Small intestine (tissue), 7 donors: ENCODE results near the gene HMGXB3. TPM values are rescaled to one million over a fixed set of nuclear protein-coding genes. Genes with fewer than 3 reads are reported as not detected.

ENCODE experiments used
- DNase-seq, 2 donors: peaks; one replicate each; pipeline versions ENCODE4 v3.0.0 to v3.0.0-alpha.2; 2013
- FAIRE-seq: peaks from 2 replicates; lab custom pipeline; 2012; peaks lifted over from hg19 to GRCh38; lab: Jason Lieb, UNC
- H3K27ac ChIP-seq, 3 donors: one replicate each; pipeline ENCODE4 v1.5.1; 2013; ENCODE audit warnings: low read length in 2 of 3, mild to moderate bottlenecking in 2 of 3, control low read depth in 1 of 3, inconsistent platforms in 1 of 3, low read depth in 1 of 3, moderate library complexity in 1 of 3
- H3K27me3 ChIP-seq, 3 donors: one replicate each; pipeline ENCODE4 v1.6.1; 2013; ENCODE audit warnings: low read length in 3 of 3, inconsistent platforms in 1 of 3; ENCODE audit not compliant: control insufficient read depth in 3 of 3, insufficient read depth in 3 of 3
- H3K36me3 ChIP-seq, 3 donors: one replicate each; pipeline ENCODE4 v1.6.1; 2013; ENCODE audit warnings: low read length in 3 of 3, inconsistent platforms in 1 of 3, low read depth in 1 of 3, mild to moderate bottlenecking in 1 of 3, moderate library complexity in 1 of 3; ENCODE audit not compliant: control insufficient read depth in 3 of 3, insufficient read depth in 2 of 3
- H3K4me1 ChIP-seq, 3 donors: one replicate each; pipeline ENCODE4 v1.6.1; 2013; ENCODE audit warnings: low read length in 2 of 3, inconsistent platforms in 1 of 3, low read depth in 1 of 3, mild to moderate bottlenecking in 1 of 3, moderate library complexity in 1 of 3; ENCODE audit not compliant: control insufficient read depth in 3 of 3, insufficient read depth in 2 of 3
- H3K4me3 ChIP-seq, 3 donors: one replicate each; pipeline ENCODE4 v1.5.1; 2013; ENCODE audit warnings: low read length in 3 of 3, control low read depth in 1 of 3, inconsistent platforms in 1 of 3, low read depth in 1 of 3, mild to moderate bottlenecking in 1 of 3, moderate library complexity in 1 of 3
- H3K9me3 ChIP-seq, 2 donors: one replicate each; pipeline ENCODE4 v1.6.1; 2013; ENCODE audit warnings: low read depth in 1 of 2, low read length in 1 of 2; ENCODE audit not compliant: control insufficient read depth in 2 of 2, insufficient read depth in 1 of 2
- WGBS, 3 donors: extraction: QIAGEN DNeasy Blood & Tissue Kit; methylation state at CpG; one replicate each; pipeline ENCODE4 v1.1.7; 2013; 5-methylcytosine and 5-hydroxymethylcytosine counted together
- polyA plus RNA-seq, 4 donors: library from polyadenylated mRNA; stranded (reverse) in 3 of 4; unstranded in 1 of 4; fragments of 200-250 nt in 3 of 4; fragments of 120-200 nt in 1 of 4; gene quantifications; one replicate each; pipeline versions ENCODE4 v1.2.1 to v1.2.3, GENCODE V29; 2013
- donor health status: healthy with polysubstance abuse.
- donor health status: control.
- donor health status: control.
- donor health status: Bipolar disorder and iron deficiency.
- donor health status: healthy.

Gene HMGXB3
- polyA plus RNA-seq, 4 donors, result 8.1 to 35.1 (median 13.4) TPM

DNA sequence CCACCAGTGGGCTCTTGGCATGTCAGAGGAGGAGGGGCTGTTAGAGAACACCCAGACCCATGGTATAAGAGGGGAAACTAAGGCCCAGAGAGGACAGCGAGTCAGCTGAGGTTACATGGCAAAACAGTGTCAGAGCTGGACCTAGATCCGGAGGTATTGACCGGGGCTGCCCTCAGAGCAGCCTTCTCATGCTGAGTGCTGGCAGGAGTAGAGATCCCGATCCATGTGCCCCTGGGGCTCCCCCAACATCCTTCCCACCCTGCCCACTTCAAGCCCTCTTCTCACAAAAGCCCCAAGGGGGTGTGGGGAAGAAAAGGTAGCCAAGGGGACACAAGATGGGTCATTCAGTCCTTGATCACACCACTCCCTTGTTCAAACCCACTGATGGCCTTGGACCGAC, 65.9 kb downstream of the HMGXB3 start:
- no peak for DNase-seq
- no peaks in the 10 kb centered on the region for H3K27me3 ChIP-seq
- WGBS, 3 donors, result 83 to 96% (median 92%) methylated on average over 5 of the region's 5 CpGs
- no peaks in the 10 kb centered on the region for H3K4me1 ChIP-seq
- peak overlapping the region in 1 of 3 donors; percentile 29 for H3K27ac ChIP-seq
- H3K36me3 ChIP-seq, result peaks cover 0 to 5% (median 0%) of the 10 kb centered on the region in 3 donors
- no peak overlapping the region for H3K4me3 ChIP-seq
- H3K9me3 ChIP-seq, result no peaks in the 10 kb centered on the region
- FAIRE-seq, result no peak

DNA sequence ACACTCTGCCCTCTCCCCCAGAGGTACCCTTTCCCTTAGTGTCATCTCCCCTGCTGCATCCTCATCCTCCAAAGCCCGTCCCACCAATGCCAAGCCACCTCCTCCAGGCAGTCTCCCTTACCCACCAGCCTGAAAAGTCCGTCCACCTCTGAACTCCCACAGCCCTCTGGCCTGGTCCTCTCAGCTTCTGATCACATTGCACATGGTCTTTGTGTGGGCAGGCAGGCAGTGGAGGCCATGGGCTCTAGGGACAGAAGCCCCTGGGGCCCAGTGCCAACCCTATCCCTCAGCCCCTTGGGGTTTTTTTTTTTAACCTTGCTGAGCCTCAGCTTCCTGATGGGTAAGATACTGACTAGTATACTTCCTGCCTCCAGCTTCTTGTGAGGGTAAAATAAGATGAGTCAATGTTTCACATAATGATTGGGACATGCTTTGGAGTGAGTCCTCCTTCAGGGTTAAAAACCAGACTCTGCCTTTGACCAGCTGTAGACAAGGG, 66.4 kb downstream of the HMGXB3 start:
- Histone ChIP-seq H3K4me3 (no peak overlapping the region), H3K27me3 (no peaks in the 10 kb centered on the region), H3K27ac (no peak overlapping the region), H3K9me3 (no peaks in the 10 kb centered on the region), H3K4me1 (no peaks in the 10 kb centered on the region), H3K36me3 (peaks cover 0 to 3% (median 0%) of the 10 kb centered on the region in 3 donors)
- no peak for DNase-seq
- FAIRE-seq, result no peak
- 77 to 98% (median 84%) methylated on average over 2 of the region's 2 CpGs for WGBS, 3 donors

DNA sequence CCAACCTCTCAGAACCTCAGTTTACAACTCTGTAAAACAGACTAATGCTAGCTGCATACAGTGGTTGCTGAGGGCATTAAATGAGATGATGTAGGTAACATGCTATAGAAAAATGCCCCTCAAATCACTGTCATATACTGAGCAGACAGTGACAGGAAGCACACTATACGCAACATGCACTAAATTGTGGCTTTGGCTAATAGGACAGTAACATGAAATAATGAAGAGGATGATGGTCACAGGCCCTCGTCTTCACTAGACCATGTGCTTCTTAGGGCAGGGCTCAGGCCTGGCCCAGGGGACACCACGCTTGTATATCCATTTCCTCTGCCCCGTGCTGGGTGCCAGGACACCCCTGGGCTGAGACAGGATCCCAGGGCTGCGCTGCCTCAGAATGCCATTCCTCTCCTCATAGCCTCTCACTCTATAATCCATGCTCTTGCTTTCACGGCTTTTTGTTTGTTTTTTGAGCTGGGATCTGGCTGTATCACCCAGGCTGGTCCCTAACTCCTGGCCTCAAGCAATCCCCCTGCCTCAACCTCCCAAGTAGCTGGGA, 66.9 kb downstream of the HMGXB3 start:
- H3K9me3 ChIP-seq, result no peaks in the 10 kb centered on the region
- DNase-seq (no peak), FAIRE-seq (no peak)
- 84 to 87% (median 85%) methylated on average over 6 of the region's 6 CpGs for WGBS, 3 donors
- H3K36me3 ChIP-seq, result peaks cover 0 to 3% (median 0%) of the 10 kb centered on the region in 3 donors
- H3K27ac ChIP-seq, result no peak overlapping the region
- H3K4me3 ChIP-seq, result no peak overlapping the region
- H3K27me3 ChIP-seq, result no peaks in the 10 kb centered on the region
- no peaks in the 10 kb centered on the region for H3K4me1 ChIP-seq

DNA sequence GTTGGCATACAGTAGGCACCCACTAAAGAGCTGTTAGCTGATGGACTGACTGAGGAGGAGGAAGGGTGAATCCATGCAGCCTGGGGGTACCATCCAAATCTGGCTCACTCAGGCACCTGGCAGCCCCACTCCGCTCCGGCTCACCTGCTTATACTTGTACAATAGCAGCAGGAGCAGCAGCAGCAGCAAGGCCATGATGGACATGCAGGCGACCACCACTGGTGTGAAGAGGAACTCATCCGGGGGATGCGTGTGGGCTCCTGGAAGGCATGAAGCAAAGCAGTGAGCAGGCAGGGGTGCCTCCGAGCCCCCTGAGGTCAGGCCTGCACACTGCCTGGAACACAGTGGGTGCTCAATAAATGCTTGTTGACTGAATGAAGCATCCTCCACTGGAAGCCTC, 67.5 kb downstream of the HMGXB3 start:
- 91 to 95% (median 93%) methylated on average over 6 of the region's 6 CpGs for WGBS, 3 donors
- H3K9me3 ChIP-seq, result peaks cover 0 to under 1% of the 10 kb centered on the region in 2 donors
- H3K4me1 ChIP-seq, result no peaks in the 10 kb centered on the region
- H3K27ac ChIP-seq, result no peak overlapping the region
- no peak overlapping the region for H3K4me3 ChIP-seq
- peaks cover 0 to 3% (median 0%) of the 10 kb centered on the region in 3 donors for H3K36me3 ChIP-seq
- DNase-seq (no peak), FAIRE-seq (no peak)
- peaks cover 0 to 2% (median 0%) of the 10 kb centered on the region in 3 donors for H3K27me3 ChIP-seq

DNA sequence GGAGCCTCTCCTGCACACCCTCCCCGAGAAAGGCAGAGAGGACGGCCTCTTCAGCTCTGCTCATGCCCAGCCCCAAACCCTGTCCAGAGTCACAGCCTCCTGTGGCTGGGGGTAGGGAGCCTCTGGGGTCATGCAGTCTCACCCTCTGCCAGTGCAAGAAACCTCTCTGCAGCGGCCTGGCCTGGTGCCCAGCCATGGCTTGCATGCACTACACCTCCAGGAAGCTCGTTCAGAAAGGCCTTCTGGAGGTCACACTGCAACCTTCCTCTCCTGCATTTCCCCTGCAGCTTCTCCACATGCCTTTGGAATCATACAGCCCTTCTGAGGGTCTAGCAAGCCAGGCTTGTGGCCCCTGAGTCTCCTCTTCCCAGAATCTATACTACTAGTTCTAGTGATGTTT, 67.9 kb downstream of the HMGXB3 start:
- no peak for FAIRE-seq
- Histone ChIP-seq H3K27ac (no peak overlapping the region), H3K36me3 (peaks cover 0 to 3% (median 0%) of the 10 kb centered on the region in 3 donors), H3K9me3 (peaks cover 0 to 3% of the 10 kb centered on the region in 2 donors), H3K4me3 (no peak overlapping the region), H3K27me3 (peaks cover 0 to 2% (median 0%) of the 10 kb centered on the region in 3 donors), H3K4me1 (no peaks in the 10 kb centered on the region)
- 44 to 62% (median 58%) methylated on average over 3 to 4 of the region's 4 CpGs for WGBS, 3 donors
- DNase-seq, result no peak

DNA sequence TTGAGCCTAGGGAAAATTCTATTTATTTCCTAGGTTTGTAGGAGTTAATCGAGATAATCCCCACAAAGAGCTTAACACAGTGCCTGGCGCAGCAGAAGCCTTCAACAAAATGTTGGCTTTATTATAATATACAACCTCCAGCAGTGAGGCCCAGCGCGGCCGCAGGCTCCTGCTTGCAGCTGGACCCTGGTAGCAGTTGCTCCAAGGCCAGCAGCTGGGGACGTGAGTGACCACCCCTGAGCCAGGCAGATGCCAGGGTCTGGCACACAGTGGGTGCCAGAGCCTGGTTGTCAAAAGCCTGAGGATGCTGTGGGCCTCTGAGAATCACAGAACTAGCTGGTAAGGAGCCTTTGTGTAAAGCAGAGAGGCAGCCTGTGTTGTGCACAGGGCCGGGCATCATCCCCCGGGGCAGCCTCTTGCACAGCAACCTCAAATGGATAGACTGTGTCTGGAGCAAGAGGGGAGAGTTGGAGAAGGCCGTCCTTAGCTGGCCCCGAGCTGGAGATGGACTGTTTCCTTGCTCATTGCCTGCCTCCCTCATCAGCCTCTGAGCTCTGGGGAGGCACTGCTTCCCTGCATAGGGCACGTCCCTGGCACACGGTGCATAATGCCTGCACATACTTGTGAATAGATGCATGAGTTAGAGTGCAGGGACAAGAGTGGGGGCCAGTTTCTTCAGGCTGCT, 68.6 kb downstream of the HMGXB3 start:
- no peaks in the 10 kb centered on the region for H3K4me1 ChIP-seq
- H3K9me3 ChIP-seq, result peaks cover 0 to 3% of the 10 kb centered on the region in 2 donors
- FAIRE-seq, result no peak
- no peak for DNase-seq
- no peak overlapping the region for H3K4me3 ChIP-seq
- H3K27me3 ChIP-seq, result peaks cover 0 to 2% (median 0%) of the 10 kb centered on the region in 3 donors
- H3K36me3 ChIP-seq, result peaks cover 0 to 3% (median 0%) of the 10 kb centered on the region in 3 donors
- no peak overlapping the region for H3K27ac ChIP-seq
- 81 to 88% (median 84%) methylated on average over 12 of the region's 12 CpGs for WGBS, 3 donors

DNA sequence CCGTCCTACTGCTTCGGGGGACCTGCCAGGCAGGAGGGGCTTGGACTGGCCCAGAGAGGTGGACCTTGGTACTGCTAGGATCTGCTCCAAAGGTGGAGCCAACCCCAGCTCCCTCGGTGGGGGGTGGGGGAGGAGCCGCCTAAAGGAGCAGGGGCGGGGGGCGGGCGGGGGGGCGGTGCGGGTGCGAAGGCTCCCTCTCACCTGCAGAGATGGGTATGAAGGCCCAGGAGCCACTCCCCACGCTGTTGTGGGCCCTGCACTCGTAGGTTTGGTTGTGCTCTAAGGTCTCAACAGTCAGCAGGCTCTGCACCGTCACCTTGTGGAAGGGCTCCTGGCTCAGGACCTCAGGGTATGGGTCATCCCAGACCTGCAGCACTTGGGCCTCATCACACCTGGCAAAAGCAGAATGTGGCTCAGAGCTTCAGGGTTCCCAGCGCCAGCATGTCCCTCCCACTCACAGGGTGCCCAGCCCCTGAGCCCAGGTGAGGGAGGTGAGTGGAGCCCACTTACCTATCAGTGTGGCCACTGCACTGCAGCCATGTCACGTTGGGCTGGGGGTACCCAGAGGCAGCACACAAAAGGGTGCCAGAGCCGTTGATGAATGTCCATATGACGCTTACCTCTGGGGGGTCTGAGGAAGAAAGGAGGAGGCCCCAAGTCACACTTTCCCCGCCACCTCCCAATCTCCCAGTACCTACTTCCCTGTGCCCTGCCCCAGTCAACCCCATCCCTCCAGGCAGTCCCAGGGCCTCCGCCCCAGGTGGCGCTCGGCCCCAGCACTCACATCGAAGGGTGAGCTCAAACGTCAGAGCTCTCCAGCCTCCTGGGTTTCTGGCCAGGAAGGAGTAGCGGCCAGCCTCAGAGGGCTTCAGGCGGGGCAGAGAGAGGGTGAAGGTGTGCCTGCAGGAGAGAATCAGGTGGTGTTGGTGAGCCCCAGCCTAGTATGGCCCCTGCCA, 69.4 kb downstream of the HMGXB3 start:
- H3K9me3 ChIP-seq, result peaks cover 0 to 3% of the 10 kb centered on the region in 2 donors
- peaks cover 0 to 3% (median 0%) of the 10 kb centered on the region in 3 donors for H3K36me3 ChIP-seq
- WGBS, 3 donors, result 79 to 87% (median 82%) methylated on average over 20 to 25 of the region's 25 CpGs
- no peak for FAIRE-seq
- H3K4me3 ChIP-seq, result no peak overlapping the region
- H3K27me3 ChIP-seq, result peaks cover 0 to 2% (median 0%) of the 10 kb centered on the region in 3 donors
- no peaks in the 10 kb centered on the region for H3K4me1 ChIP-seq
- DNase-seq, result no peak
- H3K27ac ChIP-seq, result no peak overlapping the region

DNA sequence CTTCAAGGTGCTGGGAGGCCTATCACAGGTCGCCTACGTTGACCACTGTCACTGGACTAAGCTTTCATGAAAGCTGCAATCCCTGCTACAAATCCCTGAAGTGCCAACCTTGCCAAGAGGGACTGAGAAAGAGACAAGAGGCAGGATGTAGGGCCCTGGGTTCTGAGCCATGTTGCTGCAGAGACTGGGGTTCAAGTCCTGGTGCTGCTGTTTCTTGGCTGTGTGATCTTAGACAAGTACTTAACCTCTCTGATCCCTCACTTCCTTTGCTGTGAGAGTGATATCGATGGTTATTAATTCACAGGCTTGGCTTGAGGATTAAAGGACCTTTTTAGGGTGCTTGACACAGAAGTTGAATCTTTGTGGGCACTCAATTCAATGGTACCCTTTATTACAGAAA, 70.3 kb downstream of the HMGXB3 start:
- Histone ChIP-seq H3K27ac (no peak overlapping the region), H3K36me3 (peaks cover 0 to 3% (median 0%) of the 10 kb centered on the region in 3 donors), H3K4me3 (no peak overlapping the region), H3K27me3 (peaks cover 0 to 2% (median 0%) of the 10 kb centered on the region in 3 donors), H3K4me1 (no peaks in the 10 kb centered on the region), H3K9me3 (peaks cover 0 to 3% of the 10 kb centered on the region in 2 donors)
- no peak for FAIRE-seq
- 89 to 95% (median 91%) methylated on average over 3 of the region's 3 CpGs for WGBS, 3 donors
- no peak for DNase-seq
